HG03025 (cell line): Measurements from ENCODE around the gene VDAC2.

Experiments
- ATAC-seq: cut with Tn5 transposase; IDR thresholded peaks from one replicate; pipeline ENCODE4 v1.9.1; 2021; ENCODE audit warnings: mild to moderate bottlenecking, moderate library complexity; ENCODE audit not compliant: unreplicated experiment, low FRiP score

The VDAC2 gene

DNA sequence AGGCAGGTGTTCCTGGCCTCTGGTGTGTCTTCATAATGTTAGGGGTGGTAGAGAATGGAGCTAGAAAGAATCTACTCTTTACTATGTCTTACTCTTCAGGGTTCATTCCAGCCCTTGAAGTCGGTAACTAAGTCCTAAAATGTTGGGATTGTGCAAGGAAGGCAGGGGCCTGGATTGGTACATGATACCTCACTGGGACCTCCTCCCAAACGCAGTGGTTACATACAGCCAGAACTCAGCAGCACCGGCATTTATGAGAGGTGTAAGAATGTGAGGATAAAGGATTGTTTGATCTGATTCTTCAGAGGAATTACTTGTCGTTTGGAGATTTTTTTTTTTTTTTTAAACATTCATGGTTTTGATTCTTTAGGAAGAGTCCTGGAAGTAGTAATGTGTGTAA is 18.2 kb downstream of the VDAC2 start:
- ATAC-seq, result no peak

DNA sequence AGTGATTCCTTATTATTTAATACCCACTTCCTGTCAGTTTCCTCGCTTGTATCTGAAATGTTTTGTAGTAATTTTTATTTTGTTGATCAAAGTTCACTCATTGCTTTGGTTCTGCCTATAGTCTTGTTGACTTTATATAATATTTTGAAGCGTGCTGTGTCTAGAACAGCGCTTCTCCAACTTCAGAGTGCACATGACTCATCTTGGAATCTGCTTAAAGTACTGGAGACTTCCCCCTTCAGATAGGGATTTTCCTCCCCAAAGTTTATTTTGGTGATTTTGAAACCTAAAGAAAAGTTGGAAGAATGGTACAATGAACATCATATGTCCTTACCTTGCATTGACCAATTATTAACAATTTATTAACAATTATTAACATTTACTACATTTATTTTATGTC is 19.4 kb downstream of the VDAC2 start:
- no peak for ATAC-seq

DNA sequence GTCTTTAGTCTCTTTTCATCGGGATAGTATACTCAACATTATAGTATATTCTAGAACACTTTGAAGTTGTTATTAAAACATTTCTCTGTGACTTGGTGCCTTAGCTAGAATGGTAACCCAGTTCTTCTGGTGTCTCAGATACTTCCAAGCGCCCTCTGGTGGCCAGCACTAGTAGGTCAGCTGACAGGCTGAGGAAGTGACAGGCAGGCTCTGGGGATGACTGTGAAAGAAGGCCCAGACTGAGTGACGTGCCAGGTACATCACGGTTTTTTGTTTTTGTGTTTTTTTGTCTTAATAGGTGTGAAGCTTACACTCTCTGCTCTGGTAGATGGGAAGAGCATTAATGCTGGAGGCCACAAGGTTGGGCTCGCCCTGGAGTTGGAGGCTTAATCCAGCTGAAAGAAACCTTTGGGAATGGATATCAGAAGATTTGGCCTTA is 20.0 kb downstream of the VDAC2 start:
- no peak for ATAC-seq

DNA sequence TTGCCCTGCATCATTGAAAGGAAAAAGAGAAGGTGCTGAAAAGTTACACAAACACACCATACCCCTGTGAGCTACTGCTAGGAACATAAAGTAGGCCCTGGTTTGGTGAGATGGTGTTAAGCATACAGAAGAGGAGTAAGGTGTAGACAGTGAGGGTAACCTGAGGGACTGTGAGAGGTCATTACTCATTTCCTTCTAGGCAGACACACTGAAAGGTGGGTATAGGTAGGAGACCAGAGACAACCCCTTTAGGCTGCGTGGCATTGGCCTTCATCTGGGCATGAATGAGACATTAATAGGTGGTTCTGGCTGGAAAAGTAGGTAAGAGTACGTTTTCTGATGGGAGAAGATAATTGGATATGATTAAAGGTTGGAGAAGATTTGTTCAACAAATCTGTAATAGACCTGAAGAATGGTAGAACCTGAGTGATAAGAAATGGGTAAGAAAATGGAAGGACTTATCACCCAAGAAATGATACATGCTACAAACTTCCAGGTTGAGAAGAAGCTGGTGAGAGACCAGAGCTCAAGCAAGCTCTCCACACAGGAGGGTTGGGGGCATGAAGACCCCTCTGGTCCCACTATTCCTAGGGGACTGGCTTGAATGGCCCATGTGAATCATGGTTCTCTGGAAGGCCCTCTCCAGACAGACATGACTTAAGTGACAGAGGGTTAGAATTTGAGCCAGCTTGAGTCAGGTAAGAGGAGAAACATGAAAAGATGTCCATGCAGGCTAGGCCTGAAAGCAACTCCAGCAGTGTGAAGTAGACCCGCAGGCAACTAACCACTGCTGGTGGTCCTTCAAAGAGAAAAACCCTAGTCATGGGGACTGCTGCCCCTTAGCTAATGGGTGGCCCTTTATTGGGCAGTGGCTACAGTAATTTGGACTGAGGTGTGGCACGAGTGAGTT is 21.3 kb downstream of the VDAC2 start:
- ATAC-seq, result no peak

DNA sequence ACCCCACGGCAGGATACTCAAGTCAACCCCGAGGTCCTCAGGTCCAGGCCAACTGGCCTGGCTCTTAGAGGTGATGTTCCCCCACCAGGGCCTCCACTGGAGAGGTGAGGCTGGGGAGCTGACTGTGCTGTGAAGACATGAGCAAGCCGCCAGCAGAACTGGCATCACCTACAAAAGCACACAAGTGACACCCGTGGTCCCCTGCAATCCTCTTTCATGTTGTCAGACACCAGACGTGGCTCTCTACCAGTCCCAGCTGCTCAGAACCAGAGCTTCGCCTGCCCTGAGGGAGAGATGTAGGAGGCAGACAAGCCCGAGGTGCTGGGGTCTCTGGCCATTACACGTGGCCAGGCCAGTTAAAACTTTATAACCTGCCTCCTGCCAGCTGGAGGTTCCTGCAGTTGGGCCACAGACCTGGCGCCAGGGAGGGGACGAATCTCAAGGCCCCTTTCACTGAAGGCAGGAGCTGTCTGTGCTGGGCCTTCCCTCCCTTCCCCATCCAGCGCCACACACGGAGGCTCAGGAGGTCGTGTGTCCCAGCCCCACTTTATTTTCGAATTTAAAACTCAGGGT is 22.9 kb downstream of the VDAC2 start:
- ATAC-seq, result no peak

DNA sequence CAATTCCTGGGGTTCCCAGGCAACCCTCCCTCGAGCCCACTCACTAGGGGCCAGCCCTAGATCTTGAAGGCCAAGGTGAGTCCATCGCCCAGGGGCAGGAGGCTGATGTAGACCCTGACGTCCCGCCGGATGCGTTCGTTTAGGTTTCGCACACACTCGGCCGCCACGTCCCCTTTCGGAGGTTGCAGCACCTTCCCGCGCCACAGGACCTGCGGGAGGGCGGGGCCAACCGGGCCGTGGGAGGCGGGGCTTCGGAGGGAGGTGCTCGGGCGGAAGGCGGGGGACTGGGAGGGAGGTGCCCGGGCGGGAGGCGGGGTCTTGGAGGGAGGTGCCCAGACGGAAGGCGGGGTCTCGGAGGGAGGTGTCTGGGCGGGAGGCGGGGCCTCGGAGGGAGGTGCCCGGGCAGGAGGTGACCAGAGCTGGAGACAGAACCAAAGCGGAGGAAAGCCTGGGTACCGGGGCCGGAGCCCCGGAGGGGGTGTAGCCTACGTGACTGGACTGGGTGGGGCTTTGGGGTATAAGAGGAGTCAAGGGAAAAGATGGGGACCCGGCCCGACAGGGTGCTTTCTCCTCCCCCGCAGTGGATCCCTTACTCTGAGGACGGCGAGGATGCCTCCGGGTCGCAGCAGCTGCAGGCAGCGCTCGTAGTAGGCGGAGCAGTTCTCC is 23.6 kb downstream of the VDAC2 start:
- ATAC-seq, result peak; percentile 34

DNA sequence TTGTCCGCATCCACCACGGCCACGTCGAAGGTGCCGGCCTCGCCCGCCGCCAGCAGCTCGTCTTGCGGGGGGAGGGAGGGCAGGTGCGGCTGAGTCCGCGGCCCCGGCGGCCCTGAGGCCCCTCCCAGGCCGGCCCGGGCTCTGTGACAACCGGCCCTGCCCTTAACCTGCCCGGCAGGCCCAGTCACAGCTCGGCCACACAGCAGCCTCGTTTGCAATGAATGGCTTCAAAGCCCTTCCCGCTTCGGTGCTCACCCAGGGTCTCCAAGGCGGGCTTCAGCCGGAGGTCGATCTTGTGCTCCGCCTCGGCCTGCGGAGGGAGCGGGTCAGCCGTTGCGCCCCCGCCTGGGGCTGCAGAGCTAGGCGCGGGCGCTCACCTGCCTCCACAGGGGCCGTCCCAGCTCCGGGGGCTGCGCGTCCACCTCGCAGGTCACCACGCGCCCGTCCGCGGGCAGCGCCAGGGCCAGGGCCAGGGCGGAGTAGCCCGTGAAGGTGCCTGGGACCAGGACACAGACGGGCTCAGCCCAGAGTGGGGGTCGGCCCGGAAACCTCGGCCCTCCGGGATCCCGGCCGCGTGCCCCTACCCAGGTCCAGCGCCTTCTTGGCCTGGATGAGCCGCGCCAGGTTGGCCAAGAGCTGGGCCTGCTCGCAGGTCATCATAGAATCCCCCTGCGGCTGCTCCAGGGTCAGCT is 24.2 kb downstream of the VDAC2 start:
- peak; percentile 1 for ATAC-seq

DNA sequence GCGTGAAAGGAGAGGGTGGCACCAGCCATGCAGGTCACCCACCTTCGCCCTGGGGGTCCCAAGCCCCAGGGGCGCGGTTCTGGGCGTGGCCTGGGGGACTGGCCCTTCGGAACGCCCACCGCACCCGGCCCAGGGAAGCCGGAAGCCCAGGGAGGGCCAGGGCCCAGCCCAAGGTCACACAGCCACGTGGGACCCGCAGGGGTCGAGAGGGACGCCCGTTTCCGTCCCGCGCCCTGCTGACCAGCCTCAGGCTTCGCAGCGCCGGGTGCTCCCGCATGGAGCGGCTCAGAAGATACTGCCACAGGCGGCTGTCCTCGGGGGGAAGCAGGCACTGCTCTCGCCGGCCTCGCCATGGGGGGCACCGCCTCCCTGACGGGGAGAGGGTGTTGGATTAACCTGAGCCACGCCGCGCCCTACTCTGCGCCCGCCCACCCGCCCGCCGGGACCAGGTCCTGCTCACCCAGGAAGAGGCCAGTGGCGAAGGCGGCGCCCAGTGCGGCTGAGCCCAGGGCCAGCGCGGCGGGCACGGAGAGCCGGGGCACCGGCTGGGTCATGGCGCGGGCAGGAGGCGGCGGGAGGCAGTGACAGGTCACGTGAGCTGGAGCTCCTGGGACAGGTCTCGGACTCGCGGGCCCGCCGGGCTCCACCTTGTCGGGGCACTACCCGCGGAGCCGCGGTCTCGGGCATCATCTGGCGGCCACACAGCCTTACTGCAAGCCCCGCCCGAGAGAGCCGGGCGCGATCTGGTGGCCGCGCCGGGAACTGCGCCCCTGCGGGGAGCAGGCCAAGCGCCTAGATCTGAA is 25.0 kb downstream of the VDAC2 start, which contains the start of gene COMTD1:
COMTD1 (minus strand) TSS at position 583 of the 803 bp plus-strand sequence; CDS start at position 554, 29 bp downstream.
- ATAC-seq, result peak; percentile 66

DNA sequence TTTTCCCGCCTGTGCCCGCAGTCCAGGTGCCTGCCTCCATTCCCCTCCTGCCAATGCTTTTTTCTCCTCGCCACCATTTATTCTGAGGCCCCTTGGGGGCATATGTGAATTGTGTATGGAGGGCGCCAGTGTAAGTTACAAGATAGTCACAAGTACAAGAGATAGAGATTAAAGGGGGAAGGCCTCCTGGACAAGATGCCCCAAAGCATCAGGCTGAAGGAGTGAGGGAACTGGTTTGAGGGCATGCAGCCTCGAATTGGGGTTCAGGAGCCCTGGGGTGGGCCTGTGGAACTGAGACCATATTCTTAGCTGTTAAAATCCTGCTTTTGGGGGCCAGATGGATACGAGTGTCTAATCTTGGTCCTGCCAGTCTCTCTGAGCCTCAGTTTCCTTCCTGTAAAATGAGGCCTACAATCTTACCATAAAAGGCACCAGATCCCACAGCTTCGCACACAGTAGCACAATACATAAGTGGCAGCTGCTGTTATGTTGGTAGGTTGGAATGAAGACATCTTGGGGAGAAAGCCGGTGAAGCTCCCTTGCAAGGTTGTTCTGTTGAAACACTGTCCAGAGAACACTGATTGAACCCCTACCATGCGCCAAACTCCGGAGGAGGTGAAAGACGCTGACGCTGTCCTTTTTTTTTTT is 25.7 kb downstream of the VDAC2 start:
- ATAC-seq, result no peak

DNA sequence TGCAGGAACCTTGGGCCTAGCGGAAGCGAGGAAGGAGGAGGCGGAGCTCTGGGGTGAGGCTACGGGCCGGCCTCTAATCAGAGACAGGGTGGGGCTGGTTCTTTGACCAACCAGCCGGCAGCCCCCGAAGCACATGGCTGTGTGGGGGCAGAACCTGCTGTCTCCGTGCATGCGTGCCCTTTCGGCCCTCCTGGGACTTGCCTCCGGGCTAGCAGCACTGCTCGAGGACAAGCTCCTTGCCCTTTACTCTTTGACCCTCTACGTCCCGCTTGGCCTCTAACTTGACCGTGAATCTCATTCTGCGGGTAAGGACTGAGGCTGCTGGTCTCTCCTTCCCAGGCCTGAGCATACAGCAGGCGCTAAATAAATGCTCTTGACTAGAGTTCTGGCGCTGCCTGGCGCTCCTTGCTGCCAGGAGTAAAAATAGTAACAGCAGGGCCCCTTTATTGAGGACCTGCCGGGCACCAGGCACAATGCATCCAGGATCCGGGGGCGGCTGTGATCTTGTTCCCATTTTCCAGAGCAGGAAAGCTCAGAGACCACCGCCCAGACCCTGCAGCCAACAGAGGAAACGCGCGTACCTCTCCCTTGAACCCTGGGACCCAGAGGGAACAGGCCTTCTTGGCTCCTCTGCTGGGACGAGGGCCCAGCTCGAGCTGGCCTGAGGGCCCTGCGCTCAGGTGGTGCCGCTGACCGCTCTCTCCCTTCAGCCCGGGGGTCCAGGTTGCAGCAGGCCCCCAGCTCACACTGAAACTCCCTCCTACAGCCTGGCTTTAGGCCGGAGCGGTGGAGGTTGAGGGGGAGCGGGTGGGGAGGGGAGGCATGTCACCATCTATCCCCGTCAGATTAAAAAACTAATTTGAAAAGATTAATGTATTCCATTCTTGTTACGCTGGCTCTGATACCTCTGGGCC is 27.8 kb downstream of the VDAC2 start:
- ATAC-seq, result no peak

DNA sequence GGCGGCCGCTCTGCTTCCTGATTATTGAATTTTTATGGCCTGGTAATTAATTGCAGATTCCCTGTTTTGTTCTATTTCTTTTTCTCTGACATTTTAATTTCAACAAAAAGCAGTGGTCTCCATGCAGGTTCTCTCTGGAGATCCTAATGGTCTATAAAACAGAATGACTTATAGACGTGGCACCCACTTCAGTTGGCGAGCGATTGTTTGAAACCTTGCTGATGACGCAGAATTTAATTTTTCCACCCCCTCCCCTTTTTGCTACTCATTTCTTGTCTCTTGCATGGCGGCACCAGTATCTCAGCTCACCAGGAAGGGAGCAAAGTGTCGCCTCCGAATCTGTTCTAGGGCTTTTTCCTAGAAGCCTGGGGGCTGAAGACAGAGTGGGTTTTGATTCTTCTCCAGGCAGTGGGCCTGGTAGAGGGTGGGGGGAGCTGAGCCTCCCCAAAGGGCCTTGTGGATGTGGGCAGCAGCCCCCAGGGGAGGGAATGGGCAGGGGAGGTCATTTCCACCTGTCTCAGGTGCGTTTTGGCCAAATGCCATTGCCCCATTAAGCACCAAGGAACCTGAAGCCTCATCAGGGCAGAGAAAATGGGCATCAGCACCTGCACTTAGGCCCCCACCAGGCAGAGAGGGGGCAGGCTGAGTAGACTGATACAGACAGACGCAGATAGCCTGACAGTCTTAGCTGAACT is 28.6 kb downstream of the VDAC2 start:
- ATAC-seq, result no peak

DNA sequence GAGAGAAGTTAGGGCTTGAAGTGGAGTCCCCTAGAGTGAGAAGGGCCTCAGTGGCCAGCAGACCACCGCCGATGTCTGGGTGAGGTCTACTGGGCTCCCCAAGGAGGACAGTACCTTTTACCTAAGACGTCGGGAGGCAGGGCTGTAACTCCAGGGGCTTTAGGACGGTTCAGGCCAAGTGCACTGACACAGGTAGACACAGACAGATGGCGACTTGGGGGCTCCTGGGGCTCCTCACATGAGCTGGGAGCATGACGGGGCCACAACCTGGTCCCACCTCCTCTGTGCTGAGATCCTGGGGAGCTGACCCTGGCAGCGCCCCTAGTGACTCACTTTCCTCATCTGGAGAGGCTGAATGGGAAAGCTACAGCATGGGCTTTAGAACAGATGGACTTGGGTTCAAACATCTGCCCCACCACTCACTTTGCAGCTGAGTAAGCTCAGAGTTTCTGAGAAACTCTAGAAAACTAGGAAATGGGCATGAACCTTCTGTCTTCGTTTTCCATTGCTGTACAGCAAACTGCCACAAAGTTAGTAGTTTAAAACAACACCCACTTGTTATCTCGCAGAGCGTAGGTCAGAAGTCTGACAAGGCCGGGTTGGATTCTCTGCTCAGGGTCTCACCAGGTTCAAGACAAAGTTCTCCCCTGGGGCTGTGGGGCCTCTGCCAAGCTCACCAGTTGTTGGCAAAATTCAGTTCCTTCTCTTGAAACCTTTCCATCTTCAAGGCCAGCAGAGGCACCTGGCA is 29.9 kb downstream of the VDAC2 start:
- no peak for ATAC-seq

DNA sequence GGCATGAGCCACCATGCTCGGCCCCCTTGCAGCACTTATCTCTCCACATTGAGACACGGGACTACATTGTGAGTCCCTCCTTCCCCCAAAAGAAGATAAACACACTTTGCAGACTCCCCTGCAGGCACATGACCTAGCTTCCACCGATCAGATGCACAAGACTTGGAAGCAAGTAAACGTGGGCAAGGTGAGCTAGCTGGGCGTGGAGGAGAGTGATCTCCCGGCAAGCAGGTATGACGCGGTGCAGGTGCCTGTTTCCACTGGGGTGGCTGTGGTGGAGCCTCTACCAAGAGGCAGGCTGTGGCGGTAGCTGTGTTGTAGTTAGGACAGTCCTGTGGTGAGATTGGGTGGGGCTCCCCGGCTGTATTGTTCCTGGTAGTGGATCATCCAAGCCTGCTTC is 32.8 kb downstream of the VDAC2 start:
- ATAC-seq, result no peak

DNA sequence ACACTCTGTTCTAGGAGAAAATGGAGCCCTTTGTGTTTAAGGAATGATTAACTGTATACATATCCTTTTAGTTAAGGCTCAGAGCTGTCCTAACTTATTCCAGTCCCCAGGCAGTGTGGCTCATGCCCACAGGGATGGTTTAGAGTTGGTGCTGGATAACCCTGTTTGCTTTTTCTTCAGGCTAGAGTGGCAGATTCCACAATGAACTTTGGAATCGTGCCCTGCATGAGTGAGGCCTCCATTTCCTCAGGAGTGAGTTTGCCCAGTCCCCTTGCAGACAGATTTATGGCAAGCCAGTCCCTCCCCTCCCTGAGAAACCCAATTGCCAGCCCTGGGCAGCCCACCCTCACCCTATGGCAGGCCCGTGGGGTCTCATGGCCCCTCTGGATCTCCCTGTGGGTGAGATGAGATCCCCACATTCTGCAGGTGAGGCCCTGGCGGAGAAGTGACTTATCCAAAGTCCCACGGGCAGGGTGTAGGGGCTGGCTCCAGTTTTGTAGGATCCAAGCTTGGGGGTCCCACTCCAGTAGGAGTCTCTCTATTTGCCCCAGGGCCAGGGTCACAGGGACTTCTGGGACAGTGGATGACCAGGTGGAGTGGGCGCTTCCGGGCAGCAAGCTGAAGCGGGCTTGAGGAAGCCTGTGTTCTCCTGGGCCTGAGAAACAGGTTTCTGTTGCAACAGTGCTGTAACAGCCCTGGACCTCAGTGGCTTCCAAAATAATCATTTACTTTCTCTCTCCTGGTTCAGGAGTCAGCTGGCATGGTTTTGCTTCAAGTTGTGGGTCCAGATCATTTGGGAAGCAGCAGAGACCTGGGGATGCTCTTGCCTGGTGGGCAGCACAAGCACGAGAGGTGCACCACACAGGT is 34.1 kb downstream of the VDAC2 start:
- ATAC-seq, result no peak

DNA sequence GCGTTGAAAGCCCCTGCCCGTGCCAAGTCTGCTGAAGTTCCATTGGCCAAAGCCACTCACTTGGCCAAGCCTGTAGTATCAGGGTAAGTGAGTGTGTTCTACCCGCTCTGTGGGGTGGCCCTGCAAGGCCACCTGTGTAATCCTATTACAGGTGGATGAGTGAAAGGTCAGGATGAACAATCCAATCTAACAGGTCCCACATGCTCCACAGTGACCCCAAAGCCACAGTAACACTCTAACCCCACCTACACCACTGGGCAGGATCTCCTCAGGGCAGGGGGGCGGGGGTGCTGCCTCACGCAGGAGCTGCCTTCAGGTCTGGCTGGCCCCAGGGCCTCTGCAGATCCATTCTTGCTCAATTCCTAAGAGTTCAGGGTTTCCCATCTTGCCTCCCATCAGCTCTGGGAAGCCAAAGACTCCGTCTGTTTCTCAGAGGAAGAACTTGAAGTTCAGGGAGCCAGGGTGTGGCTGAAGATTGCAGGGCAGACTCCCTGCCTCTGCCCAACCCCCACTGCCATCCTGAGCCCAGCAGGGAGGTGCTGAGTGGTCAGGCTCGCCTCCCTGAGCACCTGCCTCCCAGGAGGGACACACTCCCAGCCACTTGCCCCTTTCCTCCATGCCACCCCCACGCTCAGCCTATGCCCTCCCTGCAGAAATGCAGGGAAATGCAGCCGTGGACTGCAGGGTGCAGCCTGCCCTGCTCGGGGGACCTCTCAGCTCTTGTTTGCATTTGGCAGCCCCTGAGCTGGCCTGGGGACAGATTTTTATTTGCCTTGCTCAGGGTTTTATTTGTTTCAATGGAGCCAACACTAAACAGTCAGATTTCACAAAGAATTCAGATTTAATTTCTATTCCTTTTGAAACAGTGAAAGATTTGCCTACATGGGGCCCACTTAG is 35.0 kb downstream of the VDAC2 start:
- no peak for ATAC-seq
